K562 (cell line): Measurements from ENCODE around the gene PHF5A. TPM values are rescaled to one million over a fixed set of nuclear protein-coding genes. Genes with fewer than 3 reads are reported as not detected.
A peak's percentile ranks its signal among the peaks of the same experiment; 100 is the strongest.

Experiments
- ARID4B ChIP-seq: sonication (generic); formaldehyde crosslinking; IDR thresholded peaks from 2 replicates; pipeline ENCODE4 v1.8.0; 2022; ENCODE audit warnings: mild to moderate bottlenecking, missing genetic modification reagents
- ATF7 ChIP-seq: fragments of 450-650 bp; IDR thresholded peaks from 2 replicates; pipeline ENCODE4 v1.7.1; 2014; ENCODE audit warnings: mild to moderate bottlenecking, moderate library complexity
- IFI16 ChIP-seq: fragments of 250-450 bp; sonication (Bioruptor Pico); IDR thresholded peaks from 2 replicates; pipeline ENCODE4 v2.1.2; 2022; ENCODE audit warnings: mild to moderate bottlenecking, inconsistent platforms
- RHOXF2B ChIP-seq: fragments of 250-450 bp; sonication (Bioruptor Pico); conservative IDR thresholded peaks from 2 replicates; pipeline ENCODE4 v1.5.1; 2021
- SIN3A ChIP-seq, 2 experiments: fragments of 150-350 bp in 1 of 2; IDR thresholded peaks; 2 replicates each; pipeline ENCODE4 v1.6.1; 2011 to 2016; ENCODE audit warnings: borderline replicate concordance in 2 of 2, low read depth in 2 of 2, low read length in 2 of 2, mild to moderate bottlenecking in 2 of 2, moderate library complexity in 2 of 2; ENCODE audit not compliant: control insufficient read depth in 1 of 2
- ZBTB33 ChIP-seq: sonication (generic); formaldehyde crosslinking; IDR thresholded peaks from 2 replicates; pipeline ENCODE4 v1.8.1; 2023; ENCODE audit warnings: mild to moderate bottlenecking, missing genetic modification reagents
- ZC3H4 ChIP-seq: sonication (generic); formaldehyde crosslinking; IDR thresholded peaks from 2 replicates; pipeline ENCODE4 v1.9.0; 2021; ENCODE audit warnings: missing genetic modification reagents, borderline replicate concordance
- ZNF23 ChIP-seq: fragments of 250-450 bp; sonication (Bioruptor Pico); IDR thresholded peaks from 2 replicates; pipeline ENCODE4 v1.4.0; 2020; ENCODE audit warnings: mild to moderate bottlenecking
- ZNF263 ChIP-seq: sonication (generic); formaldehyde crosslinking; IDR thresholded peaks from 2 replicates; pipeline ENCODE4 v1.8.0; 2022; ENCODE audit warnings: mild to moderate bottlenecking, missing genetic modification reagents, borderline replicate concordance
- polyA plus RNA-seq, 8 experiments: library from polyadenylated mRNA; depleted of rRNA in 4 of 8; stranded (reverse) in 5 of 8; unstranded in 3 of 8; fragments of >200 nt; fragmentation: Nextera tagmentation in 2 of 8; fragmentation: Illumina TruSeq in 1 of 8; extraction: Ambion mirVana in 2 of 8; extraction: Trizol in 1 of 8; gene quantifications; 2 replicates each; pipeline versions ENCODE4 v1.2.1 to v1.2.3, GENCODE V29; 2011 to 2014; ENCODE audit warnings: inconsistent platforms in 1 of 8, missing spikeins in 1 of 8
- total RNA-seq, 7 experiments: library from RNA; depleted of rRNA in 6 of 7; stranded (reverse); fragments of >200 nt in 6 of 7; fragmentation: Illumina TruSeq in 2 of 7; extraction: Trizol in 2 of 7; gene quantifications; 2 replicates each; pipeline versions ENCODE4 v1.2.1 to v1.2.3, GENCODE V29; 2011 to 2021; ENCODE audit warnings: low replicate concordance in 1 of 7
- TF ChIP-seq, protein P1 (sequence below): fragments of 450-650 bp; IDR thresholded peaks from 2 replicates; pipeline ENCODE4 v1.6.1; 2016; ENCODE audit warnings: borderline replicate concordance

The PHF5A gene
- total and polyA plus RNA-seq, 9 of the 15 experiments (the other 6 are each of a cell fraction or from before 2014, with no cell fraction given): 14.2 to 144 (median 101) TPM

DNA sequence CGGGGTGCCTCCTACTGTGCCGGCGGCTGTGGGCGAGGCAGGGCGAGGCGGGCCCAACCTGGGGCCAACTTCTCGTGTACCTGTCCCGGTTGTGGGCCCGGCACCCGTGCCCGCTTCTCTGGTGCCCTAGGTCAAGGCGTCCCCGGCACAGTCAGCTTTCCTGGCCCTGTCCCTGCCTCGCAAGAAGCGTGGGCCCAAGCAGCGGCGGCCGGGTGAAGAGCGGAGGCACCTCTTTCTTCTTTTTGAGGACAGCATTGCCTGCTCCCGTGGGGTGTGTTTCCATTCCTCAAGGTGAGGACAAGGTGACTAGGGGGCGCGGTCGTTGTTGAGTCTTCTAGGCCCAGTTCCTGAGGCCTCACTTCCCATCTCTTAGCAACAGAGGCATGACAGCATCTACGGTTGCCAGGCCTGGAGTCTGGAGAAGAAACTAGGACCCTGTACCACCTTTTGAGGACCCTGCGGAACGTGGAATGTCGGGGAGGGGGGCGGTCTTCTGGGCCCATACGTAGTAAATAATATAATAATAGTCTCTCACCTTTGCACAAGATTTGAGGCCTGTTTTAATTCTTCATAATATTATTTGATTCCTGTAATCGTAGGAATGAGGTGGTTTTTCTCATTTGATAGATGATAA lies 843 bp upstream of the PHF5A start (continued):
- TF ChIP-seq ZBTB33 (CRISPR knock-in tag): no peak
- no peak for TF ChIP-seq ZNF23 (CRISPR knock-in tag)
- peak; percentile 63; the same call in 1 of the 2 replicates for TF ChIP-seq ZNF263 (CRISPR knock-in tag)
- TF ChIP-seq ARID4B (CRISPR knock-in tag): peak; percentile 66; the same call in 1 of the 2 replicates
- peak in 1 of 2 experiments; percentile 35; a peak in 1 of 4 replicates for TF ChIP-seq SIN3A (IDR thresholded peaks at IDR 0.05; ENCODE audit: borderline replicate concordance in 2 of 2, control insufficient read depth in 1 of 2, low read depth in 2 of 2, low read length in 2 of 2)
- TF ChIP-seq IFI16 (CRISPR knock-in tag): no peak
- TF ChIP-seq, protein P1, sequence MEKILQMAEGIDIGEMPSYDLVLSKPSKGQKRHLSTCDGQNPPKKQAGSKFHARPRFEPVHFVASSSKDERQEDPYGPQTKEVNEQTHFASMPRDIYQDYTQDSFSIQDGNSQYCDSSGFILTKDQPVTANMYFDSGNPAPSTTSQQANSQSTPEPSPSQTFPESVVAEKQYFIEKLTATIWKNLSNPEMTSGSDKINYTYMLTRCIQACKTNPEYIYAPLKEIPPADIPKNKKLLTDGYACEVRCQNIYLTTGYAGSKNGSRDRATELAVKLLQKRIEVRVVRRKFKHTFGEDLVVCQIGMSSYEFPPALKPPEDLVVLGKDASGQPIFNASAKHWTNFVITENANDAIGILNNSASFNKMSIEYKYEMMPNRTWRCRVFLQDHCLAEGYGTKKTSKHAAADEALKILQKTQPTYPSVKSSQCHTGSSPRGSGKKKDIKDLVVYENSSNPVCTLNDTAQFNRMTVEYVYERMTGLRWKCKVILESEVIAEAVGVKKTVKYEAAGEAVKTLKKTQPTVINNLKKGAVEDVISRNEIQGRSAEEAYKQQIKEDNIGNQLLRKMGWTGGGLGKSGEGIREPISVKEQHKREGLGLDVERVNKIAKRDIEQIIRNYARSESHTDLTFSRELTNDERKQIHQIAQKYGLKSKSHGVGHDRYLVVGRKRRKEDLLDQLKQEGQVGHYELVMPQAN: peak; percentile 83
- no peak for TF ChIP-seq ATF7
- TF ChIP-seq RHOXF2B (CRISPR knock-in tag): no peak
- TF ChIP-seq ZC3H4 (CRISPR knock-in tag): 0 out of 2 replicates have a peak, but pooled peaks have one; percentile 48
